CD14-positive monocyte (primary cell): ENCODE data around the gene GNAI1. TPM values are rescaled to one million over a fixed set of nuclear protein-coding genes. Genes with fewer than 3 reads are reported as not detected.

Source experiments
- DNase-seq, 3 donors: peaks; one replicate each; pipeline ENCODE4 v3.0.0-alpha.2; 2011 to 2022
- H2AFZ ChIP-seq: 2 replicates; pipeline ENCODE4 v1.6.0; 2012; ENCODE audit warnings: mild to moderate bottlenecking, low read depth, low read length, inconsistent platforms; ENCODE audit not compliant: insufficient read depth, poor library complexity, severe bottlenecking
- H3K27ac ChIP-seq, 2 donors: 1 replicate in 1 of 2; 2 replicates in 1 of 2; pipeline ENCODE4 v1.5.1; 2012 to 2013; ENCODE audit warnings: low read length in 2 of 2, control low read depth in 1 of 2, inconsistent platforms in 1 of 2, low read depth in 1 of 2, mild to moderate bottlenecking in 1 of 2
- H3K27me3 ChIP-seq, 2 donors: one replicate each; pipeline versions ENCODE4 v1.6.0 to v1.6.1; 2011 to 2013; ENCODE audit warnings: low read length in 2 of 2; ENCODE audit not compliant: control insufficient read depth in 2 of 2, insufficient read depth in 2 of 2
- H3K36me3 ChIP-seq, 2 donors: replicated peaks in 1 of 2; 1 replicate in 1 of 2; 2 replicates in 1 of 2; pipeline versions ENCODE4 v1.5.1 to v1.6.1; 2012 to 2013; ENCODE audit warnings: low read length in 2 of 2, control low read depth in 1 of 2, inconsistent platforms in 1 of 2, mild to moderate bottlenecking in 1 of 2; ENCODE audit not compliant: insufficient read depth in 2 of 2, control insufficient read depth in 1 of 2
- H3K4me1 ChIP-seq, 2 donors: 1 replicate in 1 of 2; 2 replicates in 1 of 2; pipeline versions ENCODE4 v1.5.1 to v1.6.1; 2012 to 2013; ENCODE audit warnings: low read length in 2 of 2, control low read depth in 1 of 2, inconsistent platforms in 1 of 2, mild to moderate bottlenecking in 1 of 2, moderate library complexity in 1 of 2; ENCODE audit not compliant: insufficient read depth in 2 of 2, control insufficient read depth in 1 of 2
- H3K4me2 ChIP-seq: replicated peaks from 2 replicates; pipeline ENCODE3; 2012; ENCODE audit warnings: low read length, moderate library complexity, mild to moderate bottlenecking; ENCODE audit not compliant: poor library complexity, severe bottlenecking; ENCODE audit errors: extremely low read depth
- H3K4me3 ChIP-seq, 3 experiments: fragments of 200-600 bp in 1 of 3; sonication (generic) in 1 of 3; replicated peaks in 1 of 3; 1 replicate in 2 of 3; 2 replicates in 1 of 3; pipeline ENCODE4 v1.5.1; 2011 to 2013; ENCODE audit warnings: low read length in 3 of 3, mild to moderate bottlenecking in 3 of 3, control low read depth in 2 of 3, low read depth in 2 of 3, inconsistent platforms in 1 of 3, moderate library complexity in 1 of 3
- H3K79me2 ChIP-seq: 2 replicates; pipeline ENCODE4 v1.6.0; 2012; ENCODE audit warnings: mild to moderate bottlenecking, control low read depth, inconsistent platforms, low read length, moderate library complexity; ENCODE audit not compliant: insufficient read depth
- H3K9ac ChIP-seq: 2 replicates; pipeline ENCODE4 v1.6.0; 2017; ENCODE audit warnings: low read length, mild to moderate bottlenecking; ENCODE audit not compliant: insufficient read depth, poor library complexity, severe bottlenecking
- H3K9me3 ChIP-seq, 2 donors: replicated peaks in 1 of 2; 1 replicate in 1 of 2; 2 replicates in 1 of 2; pipeline versions ENCODE4 v1.5.1 to v1.6.1; 2012 to 2013; ENCODE audit warnings: low read length in 2 of 2, control low read depth in 1 of 2; ENCODE audit not compliant: control insufficient read depth in 1 of 2, insufficient read depth in 1 of 2
- H4K20me1 ChIP-seq: 2 replicates; pipeline ENCODE4 v1.6.0; 2012; ENCODE audit warnings: mild to moderate bottlenecking, low read length, control low read depth, moderate library complexity; ENCODE audit not compliant: insufficient read depth
- H3K27ac Mint-ChIP-seq, 7 donors: one replicate each; pipeline ENCODE4 v1.8.0; 2020; ENCODE audit warnings: mild to moderate bottlenecking in 7 of 7, mixed read lengths in 7 of 7, moderate library complexity in 6 of 7, inconsistent platforms in 2 of 7
- H3K27me3 Mint-ChIP-seq, 3 donors: one replicate each; pipeline ENCODE4 v1.8.0; 2021 to 2022; ENCODE audit warnings: low read depth in 3 of 3, mild to moderate bottlenecking in 3 of 3, mixed read lengths in 3 of 3, moderate library complexity in 3 of 3, inconsistent platforms in 1 of 3
- H3K36me3 Mint-ChIP-seq, 2 donors: one replicate each; pipeline ENCODE4 v1.8.0; 2020; ENCODE audit warnings: mixed read lengths in 2 of 2, inconsistent platforms in 1 of 2, mild to moderate bottlenecking in 1 of 2
- H3K4me1 Mint-ChIP-seq: one replicate; pipeline ENCODE4 v1.8.0; 2020; ENCODE audit warnings: mild to moderate bottlenecking, mixed read lengths
- H3K4me3 Mint-ChIP-seq, 2 donors: one replicate each; pipeline ENCODE4 v1.8.0; 2020; ENCODE audit warnings: mild to moderate bottlenecking in 2 of 2, mixed read lengths in 2 of 2, moderate library complexity in 1 of 2
- H3K9me3 Mint-ChIP-seq, 7 donors: one replicate each; pipeline ENCODE4 v1.8.0; 2020 to 2022; ENCODE audit warnings: mixed read lengths in 7 of 7, mild to moderate bottlenecking in 6 of 7, moderate library complexity in 6 of 7, inconsistent platforms in 2 of 7
- WGBS: methylation state at CpG from one replicate; pipeline ENCODE4 v1.1.5; 2013; ENCODE audit warnings: missing lambda C conversion rate; ENCODE audit not compliant: insufficient coverage; 5-methylcytosine and 5-hydroxymethylcytosine counted together
- intact Hi-C, 2 donors: fragments of 100-400 bp; cut with micrococcal nuclease; formaldehyde crosslinking; loops; one replicate each; pipeline versions ENCODE4 v1.15.0 to v1.15.1; 2023
- polyA plus RNA-seq, 3 donors: library from polyadenylated mRNA; depleted of rRNA in 1 of 3; unstranded in 2 of 3; stranded (reverse) in 1 of 3; fragments of 300-500 nt in 2 of 3; fragments of >200 nt in 1 of 3; fragmentation: Illumina TruSeq in 2 of 3; gene quantifications; 1 replicate in 2 of 3; 2 replicates in 1 of 3; pipeline ENCODE4 v1.2.3, GENCODE V29; 2012 to 2021
- TF ChIP-seq, protein P1 (sequence below): fragments of 200-600 bp; IDR thresholded peaks from one replicate; pipeline ENCODE4 v1.8.0; 2022; ENCODE audit warnings: antibody characterized with exemption, mild to moderate bottlenecking

GNAI1 gene
- polyA plus RNA-seq, 3 donors: 0.72 to 1.0 (median 0.79) TPM

- Mint-ChIP-seq H3K36me3 (peaks cover 0 to 8% of the 10 kb centered on the region in 2 donors), H3K27ac (no peak overlapping the region), H3K9me3 (peaks cover 0 to 7% (median 1%) of the 10 kb centered on the region in 7 donors), H3K4me1 (peaks cover 22% of the 10 kb centered on the region), H3K27me3 (peaks cover 22 to 41% (median 29%) of the 10 kb centered on the region in 3 donors), H3K4me3 (no peak overlapping the region)
- Histone ChIP-seq H3K4me3 (no peak overlapping the region), H3K27me3 (peaks cover 25 to 36% of the 10 kb centered on the region in 2 donors), H4K20me1 (no peaks in the 10 kb centered on the region), H2AFZ (no peak overlapping the region), H3K9me3 (no peaks in the 10 kb centered on the region), H3K79me2 (no peaks in the 10 kb centered on the region), H3K36me3 (no peaks in the 10 kb centered on the region), H3K4me2 (no peak overlapping the region), H3K9ac (no peak overlapping the region), H3K4me1 (peaks cover 11 to 12% of the 10 kb centered on the region in 2 donors), H3K27ac (no peak overlapping the region)
- no peak for DNase-seq
- TF ChIP-seq, protein P1, sequence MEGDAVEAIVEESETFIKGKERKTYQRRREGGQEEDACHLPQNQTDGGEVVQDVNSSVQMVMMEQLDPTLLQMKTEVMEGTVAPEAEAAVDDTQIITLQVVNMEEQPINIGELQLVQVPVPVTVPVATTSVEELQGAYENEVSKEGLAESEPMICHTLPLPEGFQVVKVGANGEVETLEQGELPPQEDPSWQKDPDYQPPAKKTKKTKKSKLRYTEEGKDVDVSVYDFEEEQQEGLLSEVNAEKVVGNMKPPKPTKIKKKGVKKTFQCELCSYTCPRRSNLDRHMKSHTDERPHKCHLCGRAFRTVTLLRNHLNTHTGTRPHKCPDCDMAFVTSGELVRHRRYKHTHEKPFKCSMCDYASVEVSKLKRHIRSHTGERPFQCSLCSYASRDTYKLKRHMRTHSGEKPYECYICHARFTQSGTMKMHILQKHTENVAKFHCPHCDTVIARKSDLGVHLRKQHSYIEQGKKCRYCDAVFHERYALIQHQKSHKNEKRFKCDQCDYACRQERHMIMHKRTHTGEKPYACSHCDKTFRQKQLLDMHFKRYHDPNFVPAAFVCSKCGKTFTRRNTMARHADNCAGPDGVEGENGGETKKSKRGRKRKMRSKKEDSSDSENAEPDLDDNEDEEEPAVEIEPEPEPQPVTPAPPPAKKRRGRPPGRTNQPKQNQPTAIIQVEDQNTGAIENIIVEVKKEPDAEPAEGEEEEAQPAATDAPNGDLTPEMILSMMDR: no peak
- no CpG with 5 or more reads among the region's 1 CpG for WGBS
- intact Hi-C loops: no loop called here
Observed at GRCh38 chr7:80139236-80139635, 4.6 kb downstream of the GNAI1 start.

DNA sequence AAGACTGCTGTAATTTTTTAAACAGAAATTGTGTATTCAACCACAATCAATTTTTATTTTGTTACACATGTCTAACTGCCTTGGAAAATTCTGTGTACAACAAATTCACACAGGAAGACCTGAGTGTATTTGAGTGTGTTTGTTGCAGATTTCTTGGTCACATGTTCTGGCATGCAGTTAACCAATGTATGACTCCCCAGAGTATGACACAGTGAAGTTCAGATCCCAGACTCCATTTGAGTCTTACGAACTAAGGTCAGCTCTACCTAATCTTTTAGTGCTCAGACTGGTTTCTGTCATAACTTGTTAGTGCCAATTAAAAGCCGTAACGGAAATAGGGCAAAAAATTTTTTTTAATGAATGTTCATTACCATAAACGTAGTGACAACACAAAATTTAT, 5.8 kb downstream of the GNAI1 start:
- Histone ChIP-seq H3K4me2 (no peak overlapping the region), H3K79me2 (no peaks in the 10 kb centered on the region), H3K9ac (no peak overlapping the region), H3K4me1 (peaks cover 10 to 12% of the 10 kb centered on the region in 2 donors), H3K27me3 (peaks cover 25 to 34% of the 10 kb centered on the region in 2 donors), H3K27ac (no peak overlapping the region), H3K36me3 (no peaks in the 10 kb centered on the region), H3K4me3 (no peak overlapping the region), H4K20me1 (no peaks in the 10 kb centered on the region), H2AFZ (no peak overlapping the region), H3K9me3 (no peaks in the 10 kb centered on the region)
- peaks cover 22 to 36% (median 27%) of the 10 kb centered on the region in 3 donors for H3K27me3 Mint-ChIP-seq
- no peak overlapping the region for H3K4me3 Mint-ChIP-seq
- intact Hi-C loops: no loop called here
- TF ChIP-seq, protein P1: no peak
- H3K9me3 Mint-ChIP-seq: peaks cover 0 to 7% (median 1%) of the 10 kb centered on the region in 7 donors
- 100% methylated on average over 1 of the region's 4 CpGs for WGBS
- peaks cover 20% of the 10 kb centered on the region for H3K4me1 Mint-ChIP-seq
- no peak overlapping the region for H3K27ac Mint-ChIP-seq
- DNase-seq: no peak
- peaks cover 0 to 8% of the 10 kb centered on the region in 2 donors for H3K36me3 Mint-ChIP-seq
